Glutamatergic neuron (in vitro differentiated cells): ENCODE measurements around the gene KRTAP1-4. TPM values are rescaled to one million over a fixed set of nuclear protein-coding genes. Genes with fewer than 3 reads are reported as not detected.

Experiments used
- DNase-seq: peaks from one replicate; pipeline ENCODE4 v3.0.0; 2022
- H3K27ac Mint-ChIP-seq: one replicate; pipeline ENCODE4 v1.8.0; 2020; ENCODE audit warnings: mild to moderate bottlenecking, mixed read lengths, inconsistent platforms; ENCODE audit not compliant: unreplicated experiment
- H3K27me3 Mint-ChIP-seq: one replicate; pipeline ENCODE4 v1.8.0; 2020; ENCODE audit warnings: mild to moderate bottlenecking, moderate library complexity, mixed read lengths, inconsistent platforms; ENCODE audit not compliant: unreplicated experiment
- H3K36me3 Mint-ChIP-seq: one replicate; pipeline ENCODE4 v1.8.0; 2020; ENCODE audit warnings: mild to moderate bottlenecking, mixed read lengths, inconsistent platforms; ENCODE audit not compliant: unreplicated experiment
- H3K4me1 Mint-ChIP-seq: one replicate; pipeline ENCODE4 v1.8.0; 2020; ENCODE audit warnings: mild to moderate bottlenecking, low read depth, mixed read lengths, inconsistent platforms; ENCODE audit not compliant: unreplicated experiment
- H3K4me3 Mint-ChIP-seq: one replicate; pipeline ENCODE4 v1.8.0; 2020; ENCODE audit warnings: mild to moderate bottlenecking, mixed read lengths, inconsistent platforms; ENCODE audit not compliant: unreplicated experiment
- H3K9me3 Mint-ChIP-seq: one replicate; pipeline ENCODE4 v1.8.0; 2020; ENCODE audit warnings: mild to moderate bottlenecking, moderate library complexity, mixed read lengths, inconsistent platforms; ENCODE audit not compliant: unreplicated experiment
- long read RNA-seq: library from polyadenylated mRNA; unstranded; transcript quantifications from one replicate; pipeline ENCODE4 v2.0.0, GENCODE V29; 2020; ENCODE audit not compliant: unreplicated experiment
- total RNA-seq: library from RNA; stranded (reverse); fragmentation: NEBNext Ultra II Directional; extraction: Animal tissue kit (Norgen Biotek cat#: 25700); gene quantifications from one replicate; pipeline ENCODE4 v1.2.1, GENCODE V29; 2021; ENCODE audit not compliant: unreplicated experiment
- TF ChIP-seq, protein P1 (sequence below): fragments of 200-600 bp; sonication (generic); IDR thresholded peaks from one replicate; pipeline ENCODE4 v1.5.0; 2021; ENCODE audit not compliant: partially characterized antibody, unreplicated experiment

The KRTAP1-4 gene, protein sequence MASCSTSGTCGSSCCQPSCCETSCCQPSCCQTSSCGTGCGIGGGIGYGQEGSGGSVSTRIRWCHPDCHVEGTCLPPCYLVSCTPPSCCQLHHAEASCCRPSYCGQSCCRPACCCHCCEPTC
- total RNA-seq, result not detected
- long read RNA-seq, result 0 reads

DNA sequence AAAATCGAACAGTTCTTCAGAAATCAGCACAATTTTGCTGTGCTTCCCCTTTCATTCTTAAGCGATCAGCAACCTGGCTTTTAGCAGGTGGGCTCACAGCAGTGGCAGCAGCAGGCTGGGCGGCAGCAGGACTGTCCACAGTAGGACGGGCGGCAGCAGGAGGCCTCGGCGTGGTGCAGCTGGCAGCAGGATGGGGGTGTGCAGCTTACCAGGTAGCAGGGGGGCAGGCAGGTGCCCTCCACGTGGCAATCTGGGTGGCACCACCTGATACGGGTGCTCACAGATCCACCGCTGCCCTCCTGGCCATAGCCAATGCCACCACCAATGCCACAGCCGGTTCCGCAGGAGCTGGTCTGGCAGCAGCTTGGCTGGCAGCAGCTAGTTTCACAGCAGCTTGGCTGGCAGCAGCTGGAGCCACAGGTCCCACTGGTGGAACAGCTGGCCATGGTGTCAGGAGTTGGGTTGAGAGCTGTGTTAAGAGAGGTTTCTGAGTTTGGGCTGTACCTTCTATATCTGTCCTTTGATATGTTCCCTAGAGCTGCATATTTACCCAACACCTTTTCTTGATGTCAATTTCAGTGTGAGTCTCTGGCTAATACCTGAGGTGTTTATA, at the start of gene KRTAP1-4:
Gene KRTAP1-4, minus strand, starts transcription at position 563 of the 613 bp plus-strand sequence. Its CDS starts 117 bp downstream, at position 446.
- TF ChIP-seq, protein P1, sequence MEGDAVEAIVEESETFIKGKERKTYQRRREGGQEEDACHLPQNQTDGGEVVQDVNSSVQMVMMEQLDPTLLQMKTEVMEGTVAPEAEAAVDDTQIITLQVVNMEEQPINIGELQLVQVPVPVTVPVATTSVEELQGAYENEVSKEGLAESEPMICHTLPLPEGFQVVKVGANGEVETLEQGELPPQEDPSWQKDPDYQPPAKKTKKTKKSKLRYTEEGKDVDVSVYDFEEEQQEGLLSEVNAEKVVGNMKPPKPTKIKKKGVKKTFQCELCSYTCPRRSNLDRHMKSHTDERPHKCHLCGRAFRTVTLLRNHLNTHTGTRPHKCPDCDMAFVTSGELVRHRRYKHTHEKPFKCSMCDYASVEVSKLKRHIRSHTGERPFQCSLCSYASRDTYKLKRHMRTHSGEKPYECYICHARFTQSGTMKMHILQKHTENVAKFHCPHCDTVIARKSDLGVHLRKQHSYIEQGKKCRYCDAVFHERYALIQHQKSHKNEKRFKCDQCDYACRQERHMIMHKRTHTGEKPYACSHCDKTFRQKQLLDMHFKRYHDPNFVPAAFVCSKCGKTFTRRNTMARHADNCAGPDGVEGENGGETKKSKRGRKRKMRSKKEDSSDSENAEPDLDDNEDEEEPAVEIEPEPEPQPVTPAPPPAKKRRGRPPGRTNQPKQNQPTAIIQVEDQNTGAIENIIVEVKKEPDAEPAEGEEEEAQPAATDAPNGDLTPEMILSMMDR, result no peak
- peaks cover 8% of the 10 kb centered on the region for H3K9me3 Mint-ChIP-seq
- no peaks in the 10 kb centered on the region for H3K4me1 Mint-ChIP-seq
- no peak within 1 kb of the TSS for H3K27ac Mint-ChIP-seq
- H3K27me3 Mint-ChIP-seq, result no peaks in the 10 kb centered on the region
- DNase-seq, result no peak
- no peaks in the 10 kb centered on the region for H3K36me3 Mint-ChIP-seq
- H3K4me3 Mint-ChIP-seq, result no peak within 1 kb of the TSS

DNA sequence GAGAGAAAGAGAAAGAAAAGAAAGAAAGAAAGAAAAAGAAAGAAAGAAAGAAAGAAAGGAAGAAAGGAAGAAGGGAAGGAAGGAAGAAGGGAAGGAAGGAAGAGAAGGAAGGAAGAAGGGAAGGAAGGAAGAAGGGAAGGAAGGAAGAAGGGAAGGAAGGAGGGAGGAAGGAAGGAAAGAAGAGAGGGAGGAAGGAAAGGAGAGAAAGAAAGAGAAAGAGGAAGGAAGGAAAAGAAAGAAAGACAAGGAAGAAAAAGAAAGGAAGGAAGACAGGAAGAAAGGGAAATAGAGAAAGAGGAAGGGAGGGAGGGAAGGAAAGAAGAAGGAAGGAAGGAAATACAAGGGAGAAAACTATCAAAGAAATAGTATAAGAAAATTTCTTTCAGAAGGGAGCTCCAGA, 46.8 kb upstream of the KRTAP1-4 start:
- Mint-ChIP-seq H3K27ac (no peak overlapping the region), H3K9me3 (peaks cover 7% of the 10 kb centered on the region), H3K4me3 (no peak overlapping the region), H3K36me3 (peaks cover 7% of the 10 kb centered on the region), H3K4me1 (no peaks in the 10 kb centered on the region), H3K27me3 (peaks cover 6% of the 10 kb centered on the region)
- TF ChIP-seq, protein P1, result no peak
- no peak for DNase-seq

DNA sequence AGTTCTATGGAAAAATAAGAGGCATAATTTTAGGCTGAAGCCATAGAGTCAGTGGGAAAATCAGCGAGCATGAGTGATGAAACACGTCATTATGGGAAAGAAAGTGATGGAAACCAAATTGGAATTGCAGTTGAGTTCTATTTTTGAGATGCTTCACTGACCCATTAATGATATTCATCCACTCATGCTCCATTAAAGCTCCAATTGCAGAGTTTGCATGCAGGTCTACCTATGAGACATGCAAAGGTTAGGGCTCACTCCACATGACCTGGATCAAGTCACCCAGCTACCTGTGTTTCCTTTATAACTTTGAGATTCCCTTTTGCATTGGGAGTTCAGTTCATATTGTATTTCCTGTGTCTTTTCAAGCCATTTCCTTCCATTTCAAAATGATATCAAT, 43.7 kb upstream of the KRTAP1-4 start:
- H3K4me3 Mint-ChIP-seq, result no peak overlapping the region
- no peak for DNase-seq
- peaks cover 5% of the 10 kb centered on the region for H3K4me1 Mint-ChIP-seq
- H3K27ac Mint-ChIP-seq, result no peak overlapping the region
- TF ChIP-seq, protein P1, result no peak
- peaks cover 8% of the 10 kb centered on the region for H3K27me3 Mint-ChIP-seq
- peaks cover 9% of the 10 kb centered on the region for H3K9me3 Mint-ChIP-seq
- H3K36me3 Mint-ChIP-seq, result peaks cover 8% of the 10 kb centered on the region

DNA sequence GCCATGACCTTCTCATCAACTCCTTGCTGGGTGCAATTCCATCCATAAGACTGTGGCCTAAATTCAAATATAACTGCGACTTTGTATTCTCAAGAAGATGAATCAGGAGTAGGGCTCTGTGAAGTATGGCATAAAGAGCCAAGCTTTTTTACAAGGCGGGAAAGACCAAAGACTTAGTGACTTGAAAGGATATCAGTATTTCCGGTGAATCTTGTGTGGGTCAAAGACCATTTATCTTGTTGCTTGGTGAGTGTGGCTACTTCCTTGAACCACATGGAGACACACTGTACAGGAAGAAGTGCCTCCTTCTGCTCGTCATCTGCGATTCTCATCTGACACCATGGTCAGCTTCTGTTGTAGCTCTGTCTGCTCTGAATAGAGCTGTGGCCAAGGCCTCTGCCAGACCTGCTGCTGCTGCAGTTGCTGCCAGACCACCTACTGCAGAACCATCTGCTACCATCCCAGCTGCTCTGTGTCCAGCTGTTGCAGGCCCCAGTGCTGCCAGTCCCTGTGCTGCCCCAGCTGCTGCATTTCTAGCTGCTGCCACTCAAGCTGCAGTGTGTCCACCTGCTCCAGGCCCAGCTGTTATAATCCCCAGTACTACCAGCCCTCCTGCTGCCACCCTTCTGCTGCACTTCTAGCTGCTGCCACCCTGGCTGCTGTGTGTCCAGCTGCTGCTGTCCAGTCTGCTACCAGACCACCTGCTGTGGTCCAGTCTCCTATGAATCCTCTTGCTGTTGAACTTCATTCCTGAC, 41.8 kb upstream of the KRTAP1-4 start:
- peaks cover 9% of the 10 kb centered on the region for H3K9me3 Mint-ChIP-seq
- H3K4me3 Mint-ChIP-seq, result peak overlapping the region; percentile 67
- H3K27me3 Mint-ChIP-seq, result peaks cover 8% of the 10 kb centered on the region
- peak overlapping the region; percentile 90 for H3K27ac Mint-ChIP-seq
- H3K4me1 Mint-ChIP-seq, result peaks cover 5% of the 10 kb centered on the region
- peaks cover 8% of the 10 kb centered on the region for H3K36me3 Mint-ChIP-seq
- peak; percentile 48 for DNase-seq
- TF ChIP-seq, protein P1, result no peak

DNA sequence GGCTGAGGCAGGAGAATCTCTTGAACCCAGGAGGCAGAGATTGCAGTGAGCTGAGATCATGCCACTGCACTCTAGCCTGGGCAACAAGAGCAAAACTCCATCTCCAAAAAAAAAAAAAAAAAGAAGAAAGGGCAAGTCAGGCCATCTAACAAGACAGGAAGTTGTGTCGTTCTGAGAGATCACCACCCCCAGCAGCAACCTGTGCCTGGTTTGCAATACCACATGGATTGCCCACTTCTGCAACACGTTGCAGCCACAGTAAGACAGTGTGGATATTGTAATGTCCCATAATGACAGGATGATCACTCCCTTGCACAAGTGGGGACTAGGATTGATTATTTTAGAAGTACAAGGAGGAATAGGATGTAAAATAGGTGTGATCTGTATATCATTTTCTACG, 39.0 kb upstream of the KRTAP1-4 start:
- peaks cover 9% of the 10 kb centered on the region for H3K9me3 Mint-ChIP-seq
- peaks cover 13% of the 10 kb centered on the region for H3K36me3 Mint-ChIP-seq
- no peak for DNase-seq
- TF ChIP-seq, protein P1, result no peak
- H3K4me3 Mint-ChIP-seq, result no peak overlapping the region
- peaks cover 8% of the 10 kb centered on the region for H3K27me3 Mint-ChIP-seq
- no peak overlapping the region for H3K27ac Mint-ChIP-seq
- peaks cover 5% of the 10 kb centered on the region for H3K4me1 Mint-ChIP-seq
